NB4 (cell line): ENCODE measurements around the gene WDR36.

Experiments used
- DNase-seq: peaks from one replicate; pipeline ENCODE4 v3.0.0; 2010; ENCODE audit warnings: low read depth
- H3K4me3 ChIP-seq: one replicate; pipeline ENCODE4 v1.5.1; 2011; ENCODE audit warnings: mild to moderate bottlenecking, low read depth, low read length, moderate library complexity
- MYC ChIP-seq: IDR thresholded peaks from 2 replicates; pipeline ENCODE4 v1.6.1; 2011; ENCODE audit warnings: low read depth, low read length
- POLR2A ChIP-seq: IDR thresholded peaks from 2 replicates; pipeline ENCODE4 v1.6.1; 2011; ENCODE audit warnings: mild to moderate bottlenecking; ENCODE audit not compliant: insufficient read length; ENCODE audit errors: extremely low read depth
- TF ChIP-seq, protein P1 (sequence below): IDR thresholded peaks from 2 replicates; pipeline ENCODE4 v1.6.1; 2011; ENCODE audit warnings: low read depth, low read length
- TF ChIP-seq, protein P2 (sequence below): IDR thresholded peaks from one replicate; pipeline ENCODE4 v1.5.1; 2012; ENCODE audit warnings: low read depth, low read length

The WDR36 gene

DNA sequence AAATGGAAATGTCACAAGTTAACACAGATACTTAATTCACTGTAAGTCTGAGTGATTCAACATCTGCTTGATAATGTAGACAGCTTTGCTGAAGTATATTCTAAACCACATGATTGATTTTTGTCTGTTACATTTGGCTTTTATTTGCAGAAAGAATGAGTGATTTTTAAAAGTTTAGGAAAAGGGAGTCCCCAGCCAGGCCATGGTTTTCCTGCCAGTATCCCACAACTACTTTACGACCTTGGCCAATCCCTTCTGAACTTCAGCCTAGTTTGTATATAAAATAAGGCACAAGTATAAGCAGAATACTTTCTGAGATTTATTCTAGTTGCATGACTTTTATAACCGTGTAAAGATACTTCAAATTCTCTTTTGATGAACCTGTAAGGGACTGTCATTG lies 27.1 kb downstream of the WDR36 start:
- no peak for DNase-seq
- no peak overlapping the region for H3K4me3 ChIP-seq
- TF ChIP-seq POLR2A: no peak
- TF ChIP-seq MYC: no peak
- TF ChIP-seq, protein P1, sequence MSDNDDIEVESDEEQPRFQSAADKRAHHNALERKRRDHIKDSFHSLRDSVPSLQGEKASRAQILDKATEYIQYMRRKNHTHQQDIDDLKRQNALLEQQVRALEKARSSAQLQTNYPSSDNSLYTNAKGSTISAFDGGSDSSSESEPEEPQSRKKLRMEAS: no peak

DNA sequence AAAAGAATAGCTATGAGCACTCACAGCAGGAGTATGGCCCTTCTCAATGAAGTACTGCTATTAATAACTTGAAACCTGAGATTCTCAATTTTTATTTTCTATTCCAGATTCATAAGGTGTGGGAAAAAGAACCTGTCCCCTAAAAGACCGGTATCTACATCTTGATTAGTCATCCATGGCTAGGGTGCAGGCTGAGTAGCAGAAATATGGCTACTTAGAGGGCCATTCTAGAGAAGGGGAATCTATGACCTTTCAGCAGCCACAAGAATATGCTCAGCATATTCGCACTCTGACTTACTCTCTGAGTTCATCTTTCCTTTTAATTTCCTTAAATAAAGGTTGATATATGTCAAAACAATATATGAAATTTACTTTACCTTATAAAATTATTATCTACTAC lies 27.7 kb downstream of the WDR36 start:
- no peak for TF ChIP-seq POLR2A
- TF ChIP-seq, protein P2, sequence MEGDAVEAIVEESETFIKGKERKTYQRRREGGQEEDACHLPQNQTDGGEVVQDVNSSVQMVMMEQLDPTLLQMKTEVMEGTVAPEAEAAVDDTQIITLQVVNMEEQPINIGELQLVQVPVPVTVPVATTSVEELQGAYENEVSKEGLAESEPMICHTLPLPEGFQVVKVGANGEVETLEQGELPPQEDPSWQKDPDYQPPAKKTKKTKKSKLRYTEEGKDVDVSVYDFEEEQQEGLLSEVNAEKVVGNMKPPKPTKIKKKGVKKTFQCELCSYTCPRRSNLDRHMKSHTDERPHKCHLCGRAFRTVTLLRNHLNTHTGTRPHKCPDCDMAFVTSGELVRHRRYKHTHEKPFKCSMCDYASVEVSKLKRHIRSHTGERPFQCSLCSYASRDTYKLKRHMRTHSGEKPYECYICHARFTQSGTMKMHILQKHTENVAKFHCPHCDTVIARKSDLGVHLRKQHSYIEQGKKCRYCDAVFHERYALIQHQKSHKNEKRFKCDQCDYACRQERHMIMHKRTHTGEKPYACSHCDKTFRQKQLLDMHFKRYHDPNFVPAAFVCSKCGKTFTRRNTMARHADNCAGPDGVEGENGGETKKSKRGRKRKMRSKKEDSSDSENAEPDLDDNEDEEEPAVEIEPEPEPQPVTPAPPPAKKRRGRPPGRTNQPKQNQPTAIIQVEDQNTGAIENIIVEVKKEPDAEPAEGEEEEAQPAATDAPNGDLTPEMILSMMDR: no peak
- no peak for TF ChIP-seq MYC
- TF ChIP-seq, protein P1: no peak
- DNase-seq: no peak
- no peak overlapping the region for H3K4me3 ChIP-seq

DNA sequence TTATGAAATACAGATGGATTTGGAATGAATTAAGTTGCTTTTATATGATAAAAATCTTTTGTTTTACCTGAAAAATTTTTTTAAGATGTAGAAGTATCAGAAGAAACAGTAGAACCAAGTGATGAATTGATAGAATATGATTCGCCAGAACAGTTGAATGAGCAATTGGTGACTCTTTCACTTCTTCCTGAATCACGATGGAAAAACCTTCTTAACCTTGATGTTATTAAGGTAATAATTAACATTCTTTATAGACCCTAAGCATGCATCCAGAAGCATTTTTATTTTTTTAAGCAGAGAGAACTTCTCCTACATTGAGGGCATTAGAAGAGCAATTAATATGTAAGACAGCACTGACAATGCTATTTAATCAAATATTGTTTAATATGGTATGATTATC lies 28.8 kb downstream of the WDR36 start:
- no peak overlapping the region for H3K4me3 ChIP-seq
- no peak for DNase-seq
- TF ChIP-seq, protein P1: no peak
- no peak for TF ChIP-seq POLR2A
- TF ChIP-seq, protein P2: no peak
- TF ChIP-seq MYC: no peak

DNA sequence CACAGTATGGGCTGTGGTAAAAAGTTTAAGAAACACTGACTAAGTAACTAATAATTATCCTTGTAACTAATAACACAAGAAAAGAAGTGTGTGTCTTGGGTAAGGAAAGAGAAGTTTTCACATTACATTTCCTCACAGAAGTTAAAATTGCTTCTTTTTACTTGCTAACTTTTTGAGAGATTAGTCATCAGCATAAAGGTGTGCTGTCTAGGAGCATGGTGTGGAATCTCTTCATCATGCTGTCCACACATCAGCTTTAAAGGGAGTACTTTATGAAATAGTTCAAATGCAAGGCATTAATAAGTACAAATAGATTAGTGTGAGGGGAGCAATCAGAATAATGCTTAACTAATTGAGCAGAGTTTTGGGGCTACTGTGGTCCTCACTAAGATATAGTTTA lies 29.8 kb downstream of the WDR36 start:
- no peak for DNase-seq
- no peak overlapping the region for H3K4me3 ChIP-seq
- no peak for TF ChIP-seq MYC
- TF ChIP-seq POLR2A: no peak
- TF ChIP-seq, protein P1: no peak
- TF ChIP-seq, protein P2: no peak

DNA sequence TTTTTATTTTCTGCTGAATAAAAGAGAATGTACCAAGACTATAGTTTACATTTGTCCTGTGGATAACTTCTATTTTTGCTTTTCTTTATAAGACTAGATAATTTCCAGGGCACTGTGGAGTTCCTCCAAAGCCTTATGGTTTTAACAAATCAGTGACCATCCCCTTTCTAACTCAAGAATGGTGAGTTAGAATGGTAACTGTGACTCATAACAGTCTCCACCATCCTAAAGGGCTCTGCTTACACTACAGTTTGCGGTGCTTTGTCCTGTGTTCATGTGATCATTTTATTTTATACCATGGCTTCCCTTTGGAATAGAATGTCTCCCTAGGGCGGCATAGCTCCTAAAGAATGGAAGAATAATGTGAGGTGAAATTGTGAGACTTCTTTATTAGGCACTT lies 30.2 kb downstream of the WDR36 start:
- TF ChIP-seq MYC (no peak), POLR2A (no peak)
- TF ChIP-seq, protein P2: no peak
- TF ChIP-seq, protein P1: no peak
- DNase-seq: no peak

DNA sequence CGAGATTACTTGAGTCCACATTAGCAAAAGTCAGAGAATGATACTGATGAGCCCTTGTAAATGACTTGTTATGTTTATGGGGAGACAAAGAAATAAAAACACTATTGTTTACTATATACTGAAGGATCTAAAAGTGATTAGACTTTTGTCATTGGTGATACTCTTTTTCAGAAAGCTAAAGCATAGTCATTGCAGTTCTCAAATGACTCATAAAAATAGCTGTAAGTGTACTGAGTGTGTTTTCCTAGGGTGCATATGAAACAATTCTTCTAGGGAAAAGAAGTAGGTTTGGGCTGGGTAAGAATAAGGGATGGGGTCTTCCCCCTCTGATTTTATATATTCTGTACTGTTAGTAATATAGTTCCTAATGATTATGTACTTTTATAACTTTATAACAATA lies 32.6 kb downstream of the WDR36 start:
- H3K4me3 ChIP-seq: no peak overlapping the region
- no peak for DNase-seq
- no peak for TF ChIP-seq POLR2A
- no peak for TF ChIP-seq MYC
- TF ChIP-seq, protein P1: no peak
- TF ChIP-seq, protein P2: no peak

More for the DNA sequence above, 30.2 kb downstream of the WDR36 start:
- H3K4me3 ChIP-seq: no peak overlapping the region
